NT2/D1 (cell line): Measurements from ENCODE around the gene RANBP10.

Experiments
- DNase-seq: peaks from one replicate; pipeline ENCODE4 v3.0.0-alpha.2; 2011; ENCODE audit warnings: low read depth, low spot score
- H3K27me3 ChIP-seq: 2 replicates; pipeline ENCODE4 v1.6.0; 2011; ENCODE audit warnings: mild to moderate bottlenecking; ENCODE audit not compliant: insufficient read length, insufficient read depth
- H3K36me3 ChIP-seq: 2 replicates; pipeline ENCODE4 v1.6.1; 2011; ENCODE audit warnings: mild to moderate bottlenecking, low read length, mixed read lengths; ENCODE audit not compliant: insufficient read depth, insufficient read length
- H3K4me1 ChIP-seq: 2 replicates; pipeline ENCODE4 v1.5.1; 2011; ENCODE audit not compliant: insufficient read depth, insufficient read length
- H3K4me3 ChIP-seq: 2 replicates; pipeline ENCODE4 v1.5.1; 2011; ENCODE audit warnings: low read depth; ENCODE audit not compliant: insufficient read length
- H3K9ac ChIP-seq: 2 replicates; pipeline ENCODE4 v1.6.0; 2011; ENCODE audit warnings: low read depth; ENCODE audit not compliant: insufficient read length
- H3K9me3 ChIP-seq: 2 replicates; pipeline ENCODE4 v1.5.1; 2011; ENCODE audit warnings: mild to moderate bottlenecking, low read length; ENCODE audit not compliant: insufficient read depth
- SUZ12 ChIP-seq: IDR thresholded peaks from 2 replicates; pipeline ENCODE4 v1.6.1; 2011; ENCODE audit not compliant: insufficient read length, insufficient read depth; ENCODE audit errors: extremely low read depth
- YY1 ChIP-seq: IDR thresholded peaks from 2 replicates; pipeline ENCODE4 v1.6.1; 2011; ENCODE audit not compliant: insufficient read length, insufficient read depth
- ZNF274 ChIP-seq: IDR thresholded peaks from 2 replicates; pipeline ENCODE4 v1.6.1; 2011; ENCODE audit warnings: mild to moderate bottlenecking, low read depth, low read length

The RANBP10 gene

GRCh38 chr16:67673712-67674580 lies 132.4 kb downstream of the RANBP10 start:
- peaks cover 3% of the 10 kb centered on the region for H3K4me1 ChIP-seq
- peak overlapping the region; percentile 36 for H3K9ac ChIP-seq
- no peaks in the 10 kb centered on the region for H3K27me3 ChIP-seq
- H3K36me3 ChIP-seq = peaks cover 15% of the 10 kb centered on the region
- H3K4me3 ChIP-seq = no peak overlapping the region
- no peaks in the 10 kb centered on the region for H3K9me3 ChIP-seq
- TF ChIP-seq ZNF274 (no peak), SUZ12 (no peak), YY1 (no peak)
- DNase-seq = no peak
